ENCODE results near the gene TMEM119. TPM values are rescaled to one million over a fixed set of nuclear protein-coding genes. Genes with fewer than 3 reads are reported as not detected.

TMEM119 gene
- total RNA-seq, 4 donors from 2014 or later: 2.3 to 5.9 (median 4.5) TPM

DNA sequence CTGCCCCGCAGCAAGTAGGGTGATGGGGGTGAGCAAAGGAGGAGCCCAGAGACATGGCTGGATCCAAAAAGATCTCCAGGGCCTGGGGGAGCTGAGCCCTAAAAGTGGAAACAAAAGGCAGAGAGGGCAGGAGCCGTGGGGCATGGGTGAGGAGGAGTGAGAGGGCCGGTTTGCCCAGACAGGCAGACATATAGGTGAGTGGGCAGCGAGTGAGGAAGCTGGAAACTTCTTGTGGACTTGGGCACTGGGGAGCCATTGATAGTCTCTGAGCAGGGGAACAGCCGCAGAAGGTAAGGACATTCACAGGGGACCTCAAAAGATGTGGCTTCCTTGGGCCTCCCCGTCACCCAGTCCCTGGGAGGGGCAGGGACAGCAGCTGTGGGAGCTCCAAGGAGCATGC is 16.8 kb upstream of the TMEM119 start:
- WGBS, 2 donors (ENCODE audit: low coverage in 1 of 2): 89 to 100% methylated on average over 3 to 4 of the region's 6 CpGs
- no peak overlapping the region for H3K27ac ChIP-seq
- no peaks in the 10 kb centered on the region for H3K36me3 ChIP-seq
- TF ChIP-seq POLR2AphosphoS5 (IDR thresholded peaks at IDR 0.05) (no peak), EP300 (IDR thresholded peaks at IDR 0.05) (no peak), POLR2A (IDR thresholded peaks at IDR 0.05) (no peak)
- TF ChIP-seq, protein P1, sequence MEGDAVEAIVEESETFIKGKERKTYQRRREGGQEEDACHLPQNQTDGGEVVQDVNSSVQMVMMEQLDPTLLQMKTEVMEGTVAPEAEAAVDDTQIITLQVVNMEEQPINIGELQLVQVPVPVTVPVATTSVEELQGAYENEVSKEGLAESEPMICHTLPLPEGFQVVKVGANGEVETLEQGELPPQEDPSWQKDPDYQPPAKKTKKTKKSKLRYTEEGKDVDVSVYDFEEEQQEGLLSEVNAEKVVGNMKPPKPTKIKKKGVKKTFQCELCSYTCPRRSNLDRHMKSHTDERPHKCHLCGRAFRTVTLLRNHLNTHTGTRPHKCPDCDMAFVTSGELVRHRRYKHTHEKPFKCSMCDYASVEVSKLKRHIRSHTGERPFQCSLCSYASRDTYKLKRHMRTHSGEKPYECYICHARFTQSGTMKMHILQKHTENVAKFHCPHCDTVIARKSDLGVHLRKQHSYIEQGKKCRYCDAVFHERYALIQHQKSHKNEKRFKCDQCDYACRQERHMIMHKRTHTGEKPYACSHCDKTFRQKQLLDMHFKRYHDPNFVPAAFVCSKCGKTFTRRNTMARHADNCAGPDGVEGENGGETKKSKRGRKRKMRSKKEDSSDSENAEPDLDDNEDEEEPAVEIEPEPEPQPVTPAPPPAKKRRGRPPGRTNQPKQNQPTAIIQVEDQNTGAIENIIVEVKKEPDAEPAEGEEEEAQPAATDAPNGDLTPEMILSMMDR (IDR thresholded peaks at IDR 0.05): no peak
- H3K27me3 ChIP-seq: no peaks in the 10 kb centered on the region
- H3K9me3 ChIP-seq: no peaks in the 10 kb centered on the region
- no peak overlapping the region for H3K4me3 ChIP-seq
- ATAC-seq: no peak
- peaks cover 0 to 21% (median 6%) of the 10 kb centered on the region in 3 donors for H3K4me1 ChIP-seq

GRCh38 chr12:108614041-108614440 is 16.2 kb upstream of the TMEM119 start:
- Histone ChIP-seq H3K4me3 (no peak overlapping the region), H3K36me3 (no peaks in the 10 kb centered on the region), H3K27ac (no peak overlapping the region), H3K9me3 (no peaks in the 10 kb centered on the region), H3K4me1 (peaks cover 0 to 27% (median 6%) of the 10 kb centered on the region in 3 donors), H3K27me3 (no peaks in the 10 kb centered on the region)
- ATAC-seq: no peak
- TF ChIP-seq, protein P1 (IDR thresholded peaks at IDR 0.05): no peak
- no peak for TF ChIP-seq POLR2AphosphoS5 (IDR thresholded peaks at IDR 0.05)
- TF ChIP-seq EP300 (IDR thresholded peaks at IDR 0.05): no peak
- no peak for TF ChIP-seq POLR2A (IDR thresholded peaks at IDR 0.05)
- 81% methylated on average over 2 of the region's 4 CpGs; no CpG with 5 or more reads in 1 of the 2 donors for WGBS, 2 donors (ENCODE audit: low coverage in 1 of 2)

GRCh38 chr12:108613548-108613947 is 15.7 kb upstream of the TMEM119 start:
- TF ChIP-seq EP300 (IDR thresholded peaks at IDR 0.05): no peak
- Histone ChIP-seq H3K4me1 (peaks cover 0 to 28% (median 6%) of the 10 kb centered on the region in 3 donors), H3K9me3 (no peaks in the 10 kb centered on the region), H3K4me3 (no peak overlapping the region), H3K36me3 (no peaks in the 10 kb centered on the region), H3K27ac (no peak overlapping the region), H3K27me3 (peaks cover 3% of the 10 kb centered on the region)
- ATAC-seq: no peak
- WGBS, 2 donors (ENCODE audit: low coverage in 1 of 2): no CpG with 5 or more reads among the region's 9 CpGs

DNA sequence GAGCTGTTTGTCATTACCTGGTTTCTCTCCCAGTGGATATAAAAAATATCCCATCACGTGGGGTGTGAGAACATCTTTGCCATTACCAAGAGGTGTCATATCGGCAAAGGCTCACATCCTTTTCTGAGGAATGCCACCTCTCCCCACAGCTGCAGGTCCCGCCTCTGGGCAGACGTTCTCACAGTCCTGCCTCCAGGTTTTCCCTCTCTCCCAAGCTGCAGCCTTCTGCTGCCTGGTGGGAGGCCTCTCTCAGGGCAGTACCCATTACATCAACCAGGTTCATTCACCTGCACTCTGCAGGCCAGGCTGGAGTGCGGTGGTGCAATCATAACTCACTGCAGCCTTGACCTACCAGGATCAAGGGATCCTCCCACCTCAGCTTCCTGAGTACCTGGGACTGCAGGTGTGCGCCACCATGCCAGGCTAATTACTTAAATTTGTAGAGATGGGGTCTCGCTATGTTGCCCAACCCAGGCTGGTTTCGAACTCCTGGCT is 15.0 kb upstream of the TMEM119 start:
- Histone ChIP-seq H3K9me3 (no peaks in the 10 kb centered on the region), H3K27ac (no peak overlapping the region), H3K36me3 (no peaks in the 10 kb centered on the region), H3K27me3 (peaks cover 10% of the 10 kb centered on the region), H3K4me3 (no peak overlapping the region), H3K4me1 (peaks cover 0 to 21% (median under 1%) of the 10 kb centered on the region in 3 donors)
- 67 to 76% methylated on average over 3 to 8 of the region's 8 CpGs for WGBS, 2 donors (ENCODE audit: low coverage in 1 of 2)
- TF ChIP-seq, protein P1 (IDR thresholded peaks at IDR 0.05): no peak
- TF ChIP-seq POLR2AphosphoS5 (IDR thresholded peaks at IDR 0.05) (no peak), EP300 (IDR thresholded peaks at IDR 0.05) (no peak), POLR2A (IDR thresholded peaks at IDR 0.05) (no peak)
- ATAC-seq: no peak

DNA sequence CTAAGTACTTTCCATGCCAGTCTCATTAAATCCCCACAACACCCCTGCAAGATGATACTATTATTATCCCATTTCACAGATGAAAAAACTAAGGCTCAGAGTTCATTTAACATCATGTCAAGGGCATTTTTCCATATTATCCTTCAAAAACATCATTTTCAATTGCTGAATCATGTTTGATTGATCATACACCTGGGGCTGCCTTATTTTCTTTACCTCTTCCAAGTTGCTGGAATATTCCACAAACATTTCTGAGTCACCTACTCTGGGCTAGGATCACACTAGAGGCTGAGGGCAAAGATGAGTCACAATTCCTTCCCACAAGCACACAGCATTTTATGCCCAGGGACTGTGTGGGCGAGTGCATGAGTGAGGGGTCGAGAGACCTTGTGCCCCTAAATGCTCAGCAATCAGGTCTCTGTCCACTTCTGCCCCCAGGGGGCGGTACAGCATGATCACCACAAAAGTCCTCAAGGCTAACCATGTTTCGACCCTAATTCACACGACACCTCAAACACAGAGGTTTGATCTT is 14.1 kb upstream of the TMEM119 start:
- Histone ChIP-seq H3K9me3 (no peaks in the 10 kb centered on the region), H3K27ac (no peak overlapping the region), H3K27me3 (peaks cover 12% of the 10 kb centered on the region), H3K4me3 (no peak overlapping the region), H3K36me3 (no peaks in the 10 kb centered on the region), H3K4me1 (peaks cover 0 to 17% (median 0%) of the 10 kb centered on the region in 3 donors)
- TF ChIP-seq POLR2A (IDR thresholded peaks at IDR 0.05) (no peak), EP300 (IDR thresholded peaks at IDR 0.05) (no peak), POLR2AphosphoS5 (IDR thresholded peaks at IDR 0.05) (no peak)
- TF ChIP-seq, protein P1 (IDR thresholded peaks at IDR 0.05): peak in 3 of 4 experiments; percentile 14 to 51 (median 29)
- no peak for ATAC-seq
- 67 to 73% methylated on average over 2 to 4 of the region's 5 CpGs for WGBS, 2 donors (ENCODE audit: low coverage in 1 of 2)
